Endothelial cell of umbilical vein (primary cell): ENCODE measurements around the gene LMBRD1. TPM values are rescaled to one million over a fixed set of nuclear protein-coding genes. Genes with fewer than 3 reads are reported as not detected.

Experiments
- BruUV-seq: library from RNA; stranded (reverse); fragments of 400-500 nt; replicated peaks from 2 replicates; lab custom pipeline; 2021; lab: Mats Ljungman, UMichigan
- CTCF ChIA-PET: fragments of 300-600, 350-600 bp; sonication (Branson Sonifier 250); formaldehyde crosslinking; loops from one replicate; lab custom pipeline; 2021; ENCODE audit warnings: antibody characterized with exemption, inconsistent platforms; lab: Charles Lee
- POLR2A ChIA-PET: fragments of 300-600, 350-600 bp; sonication (Branson Sonifier 250); formaldehyde crosslinking; loops from one replicate; lab custom pipeline; 2021; ENCODE audit warnings: antibody characterized with exemption, inconsistent platforms; lab: Charles Lee
- DNase-seq: peaks from one replicate; pipeline ENCODE4 v3.0.0-alpha.2; 2011; ENCODE audit warnings: low read depth, low spot score
- FAIRE-seq: peaks from 2 replicates; lab custom pipeline; 2011; peaks lifted over from hg19 to GRCh38; lab: Jason Lieb, UNC
- H2AFZ ChIP-seq: 2 replicates; pipeline ENCODE4 v1.6.0; 2012; ENCODE audit warnings: low read depth, low read length, control low read depth, inconsistent platforms
- H3K27ac ChIP-seq: 2 replicates; pipeline ENCODE4 v1.5.1; 2011; ENCODE audit warnings: low read depth, mild to moderate bottlenecking, control low read depth, low read length, moderate library complexity; ENCODE audit not compliant: insufficient read depth
- H3K27me3 ChIP-seq, 2 experiments: 2 replicates each; pipeline versions ENCODE4 v1.6.0 to v1.6.1; 2011; ENCODE audit warnings: low read length in 2 of 2, mixed read lengths in 1 of 2; ENCODE audit not compliant: control insufficient read depth in 2 of 2, insufficient read depth in 2 of 2
- H3K36me3 ChIP-seq, 2 experiments: 2 replicates in 1 of 2; 3 replicates in 1 of 2; pipeline ENCODE4 v1.5.1; 2011; ENCODE audit warnings: low read length in 2 of 2, mild to moderate bottlenecking in 1 of 2, moderate library complexity in 1 of 2; ENCODE audit not compliant: control insufficient read depth in 2 of 2, insufficient read depth in 2 of 2; ENCODE audit errors: extremely low read depth in 1 of 2
- H3K4me1 ChIP-seq: 3 replicates; pipeline ENCODE4 v1.5.1; 2011; ENCODE audit warnings: mild to moderate bottlenecking, low read length; ENCODE audit not compliant: control insufficient read depth, insufficient read depth; ENCODE audit errors: extremely low read depth
- H3K4me2 ChIP-seq: 2 replicates; pipeline ENCODE4 v1.6.1; 2011; ENCODE audit warnings: low read length, control low read depth, mixed read lengths; ENCODE audit not compliant: insufficient read depth
- H3K4me3 ChIP-seq, 3 experiments: fragments of 200-600 bp in 1 of 3; sonication (generic), shearing (Covaris generic) in 1 of 3; replicated peaks in 1 of 3; 2 replicates each; pipeline ENCODE4 v1.5.1; 2011 to 2016; ENCODE audit warnings: control low read depth in 3 of 3, low read length in 3 of 3, mild to moderate bottlenecking in 2 of 3, inconsistent platforms in 1 of 3, low read depth in 1 of 3, moderate library complexity in 1 of 3; ENCODE audit not compliant: insufficient read depth in 1 of 3
- H3K79me2 ChIP-seq: 2 replicates; pipeline ENCODE4 v1.6.0; 2012; ENCODE audit warnings: low read length, inconsistent platforms; ENCODE audit not compliant: control insufficient read depth, insufficient read depth
- H3K9ac ChIP-seq: replicated peaks from 2 replicates; pipeline ENCODE3; 2011; ENCODE audit warnings: low read length, control low read depth; ENCODE audit not compliant: insufficient read depth; ENCODE audit errors: extremely low read depth
- H3K9me1 ChIP-seq: replicated peaks from 3 replicates; pipeline ENCODE4 v1.6.0; 2011; ENCODE audit warnings: mild to moderate bottlenecking, low read length; ENCODE audit not compliant: control insufficient read depth, insufficient read depth; ENCODE audit errors: extremely low read depth
- H3K9me3 ChIP-seq: replicated peaks from 2 replicates; pipeline ENCODE4 v1.5.1; 2012; ENCODE audit warnings: low read length, inconsistent platforms; ENCODE audit not compliant: control insufficient read depth, insufficient read depth
- H4K20me1 ChIP-seq: replicated peaks from 2 replicates; pipeline ENCODE3; 2011; ENCODE audit warnings: mild to moderate bottlenecking, low read length; ENCODE audit not compliant: control insufficient read depth, insufficient read depth; ENCODE audit errors: extremely low read depth
- EZH2 ChIP-seq: IDR thresholded peaks from 2 replicates; pipeline ENCODE4 v1.6.1; 2012; ENCODE audit warnings: borderline replicate concordance, low read depth, mild to moderate bottlenecking, moderate library complexity, low read length, inconsistent platforms; ENCODE audit not compliant: severe bottlenecking
- FOS ChIP-seq: IDR thresholded peaks from 2 replicates; pipeline ENCODE4 v1.6.1; 2011; ENCODE audit warnings: mild to moderate bottlenecking, low read length, moderate library complexity, borderline replicate concordance; ENCODE audit not compliant: insufficient read depth
- GATA2 ChIP-seq: IDR thresholded peaks from 2 replicates; pipeline ENCODE4 v1.7.0; 2011; ENCODE audit warnings: low read depth, mild to moderate bottlenecking, moderate library complexity, mixed read lengths, low read length; ENCODE audit not compliant: insufficient read length, insufficient read depth
- JUN ChIP-seq: IDR thresholded peaks from 2 replicates; pipeline ENCODE4 v1.6.1; 2011; ENCODE audit warnings: borderline replicate concordance, low read depth; ENCODE audit not compliant: insufficient read length, insufficient read depth
- MAX ChIP-seq: IDR thresholded peaks from 2 replicates; pipeline ENCODE4 v1.6.1; 2011; ENCODE audit not compliant: insufficient read depth, insufficient read length
- MYC ChIP-seq: IDR thresholded peaks from one replicate; pipeline ENCODE4 v1.6.1; 2011; ENCODE audit warnings: mild to moderate bottlenecking, low read depth, low read length
- POLR2A ChIP-seq: IDR thresholded peaks from 2 replicates; pipeline ENCODE4 v1.6.1; 2012; ENCODE audit warnings: low read depth, mild to moderate bottlenecking, control low read depth, low read length
- POLR2AphosphoS5 ChIP-seq: IDR thresholded peaks from 2 replicates; pipeline ENCODE4 v1.6.1; 2012; ENCODE audit warnings: low read depth, mild to moderate bottlenecking, control low read depth, low read length, moderate library complexity; ENCODE audit not compliant: insufficient read depth
- dilution Hi-C: fragments of 300-500 bp; cut with MboI; formaldehyde crosslinking; loops from one replicate; pipeline ENCODE4 v1.15.0; 2019; ENCODE audit warnings: low sequenced_read_pairs; ENCODE audit not compliant: extremely low pct_ligation_motif_present
- intact Hi-C: fragments of 100-400 bp; cut with micrococcal nuclease; formaldehyde crosslinking; loops from one replicate; pipeline ENCODE4 v1.10.0; 2022
- polyA plus RNA-seq, 4 experiments: library from polyadenylated mRNA; depleted of rRNA in 3 of 4; stranded (reverse) in 3 of 4; unstranded in 1 of 4; fragments of >200 nt; gene quantifications; 2 replicates each; pipeline versions ENCODE4 v1.2.1 to v1.2.3, GENCODE V29; 2011 to 2012; ENCODE audit warnings: missing spikeins in 1 of 4
- total RNA-seq: library from RNA; stranded (reverse); gene quantifications from 2 replicates; pipeline ENCODE4 v1.2.3, GENCODE V29; 2021
- TF ChIP-seq, protein P1 (sequence below), 2 donors: IDR thresholded peaks; 1 replicate in 1 of 2; 2 replicates in 1 of 2; pipeline ENCODE4 v1.5.1; 2011; ENCODE audit warnings: low read length in 2 of 2, mild to moderate bottlenecking in 2 of 2, moderate library complexity in 2 of 2, control low read depth in 1 of 2, inconsistent platforms in 1 of 2, low read depth in 1 of 2; ENCODE audit not compliant: insufficient read depth in 1 of 2; ENCODE audit errors: extremely low read depth in 1 of 2

LMBRD1 gene
- total and polyA plus RNA-seq, 2 donors (not counting 3 experiments of a cell fraction or from before 2014, with no cell fraction given): 9.8 to 14.6 TPM

DNA sequence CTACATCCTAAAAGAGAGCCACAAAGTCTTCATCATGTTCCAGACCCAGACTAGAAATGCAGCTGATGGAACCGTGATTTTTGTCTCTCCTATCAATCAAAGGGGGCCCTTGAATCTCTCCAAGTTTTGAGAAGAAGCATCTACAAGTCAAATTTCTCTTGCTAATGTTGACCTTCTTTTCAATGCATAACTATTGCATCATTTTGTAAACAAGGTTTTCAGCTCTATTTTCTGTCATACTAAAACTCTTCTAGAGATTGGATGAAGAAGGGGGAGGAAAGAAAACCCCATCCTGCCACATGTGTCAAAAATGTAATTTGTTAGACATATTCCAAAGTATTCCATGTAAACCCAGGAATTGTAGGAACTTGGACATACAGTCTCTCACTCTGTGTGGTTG lies 169.2 kb downstream of the LMBRD1 start:
- no peak overlapping the region for H3K9ac ChIP-seq
- H3K4me3 ChIP-seq: no peak overlapping the region
- ChIA-PET CTCF (no interaction called here), POLR2A (no interaction called here)
- H3K9me3 ChIP-seq: peaks cover 2% of the 10 kb centered on the region
- no TSS peak for BruUV-seq
- H3K79me2 ChIP-seq: no peaks in the 10 kb centered on the region
- no peak overlapping the region for H2AFZ ChIP-seq
- H3K36me3 ChIP-seq: no peaks in the 10 kb centered on the region
- H3K27me3 ChIP-seq: no peaks in the 10 kb centered on the region
- H3K27ac ChIP-seq: no peak overlapping the region
- no peak for TF ChIP-seq FOS
- TF ChIP-seq POLR2AphosphoS5: no peak
- TF ChIP-seq POLR2A: no peak
- no peak for TF ChIP-seq MAX
- TF ChIP-seq MYC: no peak
- TF ChIP-seq GATA2: no peak
- TF ChIP-seq, protein P1, sequence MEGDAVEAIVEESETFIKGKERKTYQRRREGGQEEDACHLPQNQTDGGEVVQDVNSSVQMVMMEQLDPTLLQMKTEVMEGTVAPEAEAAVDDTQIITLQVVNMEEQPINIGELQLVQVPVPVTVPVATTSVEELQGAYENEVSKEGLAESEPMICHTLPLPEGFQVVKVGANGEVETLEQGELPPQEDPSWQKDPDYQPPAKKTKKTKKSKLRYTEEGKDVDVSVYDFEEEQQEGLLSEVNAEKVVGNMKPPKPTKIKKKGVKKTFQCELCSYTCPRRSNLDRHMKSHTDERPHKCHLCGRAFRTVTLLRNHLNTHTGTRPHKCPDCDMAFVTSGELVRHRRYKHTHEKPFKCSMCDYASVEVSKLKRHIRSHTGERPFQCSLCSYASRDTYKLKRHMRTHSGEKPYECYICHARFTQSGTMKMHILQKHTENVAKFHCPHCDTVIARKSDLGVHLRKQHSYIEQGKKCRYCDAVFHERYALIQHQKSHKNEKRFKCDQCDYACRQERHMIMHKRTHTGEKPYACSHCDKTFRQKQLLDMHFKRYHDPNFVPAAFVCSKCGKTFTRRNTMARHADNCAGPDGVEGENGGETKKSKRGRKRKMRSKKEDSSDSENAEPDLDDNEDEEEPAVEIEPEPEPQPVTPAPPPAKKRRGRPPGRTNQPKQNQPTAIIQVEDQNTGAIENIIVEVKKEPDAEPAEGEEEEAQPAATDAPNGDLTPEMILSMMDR (IDR thresholded peaks at IDR 0.05; ENCODE audit: extremely low read depth in 1 of 2, insufficient read depth in 1 of 2, low read depth in 1 of 2, low read length in 2 of 2): no peak
- no peak for TF ChIP-seq JUN
- no peak for TF ChIP-seq EZH2
- no peaks in the 10 kb centered on the region for H3K4me1 ChIP-seq
- DNase-seq (no peak), FAIRE-seq (no peak)
- no peak overlapping the region for H3K4me2 ChIP-seq
- intact Hi-C loops (no loop called here), dilution Hi-C loops (no loop called here)
- no peaks in the 10 kb centered on the region for H3K9me1 ChIP-seq
- H4K20me1 ChIP-seq: no peaks in the 10 kb centered on the region
